ENCODE results near the gene ADGRV1.

DNA sequence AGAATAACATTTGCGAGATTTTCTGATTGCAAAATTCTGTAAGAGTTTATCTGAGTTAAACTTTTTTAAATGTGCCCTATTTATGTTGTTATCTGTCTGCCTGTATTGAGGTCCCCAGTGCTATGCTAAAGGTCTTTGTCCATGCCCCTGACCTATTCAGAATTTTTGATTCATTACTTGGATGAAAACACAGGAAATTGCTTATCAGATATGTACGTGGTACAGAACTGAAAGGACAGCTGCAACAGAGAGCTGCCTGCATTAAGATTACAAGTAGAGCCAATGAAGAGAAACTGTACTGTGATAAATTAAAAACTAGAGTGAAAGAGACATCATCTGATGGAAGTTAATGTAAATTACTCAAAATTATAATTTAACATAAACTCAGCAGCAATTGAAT lies 408.8 kb downstream of the ADGRV1 start:
- no peak for TF ChIP-seq CTCF (IDR thresholded peaks at IDR 0.05; ENCODE audit: poor library complexity, severe bottlenecking)
- TF ChIP-seq POLR2AphosphoS5 (IDR thresholded peaks at IDR 0.05), result no peak
- TF ChIP-seq EP300 (conservative IDR thresholded peaks at IDR 0.05; ENCODE audit: poor library complexity, severe bottlenecking), result no peak
- no peak for TF ChIP-seq RAD21 (conservative IDR thresholded peaks at IDR 0.05)
- TF ChIP-seq EZH2 (IDR thresholded peaks at IDR 0.05; ENCODE audit: borderline replicate concordance, insufficient read depth, low read length, poor library complexity, severe bottlenecking), result no peak
- TF ChIP-seq, protein P1, sequence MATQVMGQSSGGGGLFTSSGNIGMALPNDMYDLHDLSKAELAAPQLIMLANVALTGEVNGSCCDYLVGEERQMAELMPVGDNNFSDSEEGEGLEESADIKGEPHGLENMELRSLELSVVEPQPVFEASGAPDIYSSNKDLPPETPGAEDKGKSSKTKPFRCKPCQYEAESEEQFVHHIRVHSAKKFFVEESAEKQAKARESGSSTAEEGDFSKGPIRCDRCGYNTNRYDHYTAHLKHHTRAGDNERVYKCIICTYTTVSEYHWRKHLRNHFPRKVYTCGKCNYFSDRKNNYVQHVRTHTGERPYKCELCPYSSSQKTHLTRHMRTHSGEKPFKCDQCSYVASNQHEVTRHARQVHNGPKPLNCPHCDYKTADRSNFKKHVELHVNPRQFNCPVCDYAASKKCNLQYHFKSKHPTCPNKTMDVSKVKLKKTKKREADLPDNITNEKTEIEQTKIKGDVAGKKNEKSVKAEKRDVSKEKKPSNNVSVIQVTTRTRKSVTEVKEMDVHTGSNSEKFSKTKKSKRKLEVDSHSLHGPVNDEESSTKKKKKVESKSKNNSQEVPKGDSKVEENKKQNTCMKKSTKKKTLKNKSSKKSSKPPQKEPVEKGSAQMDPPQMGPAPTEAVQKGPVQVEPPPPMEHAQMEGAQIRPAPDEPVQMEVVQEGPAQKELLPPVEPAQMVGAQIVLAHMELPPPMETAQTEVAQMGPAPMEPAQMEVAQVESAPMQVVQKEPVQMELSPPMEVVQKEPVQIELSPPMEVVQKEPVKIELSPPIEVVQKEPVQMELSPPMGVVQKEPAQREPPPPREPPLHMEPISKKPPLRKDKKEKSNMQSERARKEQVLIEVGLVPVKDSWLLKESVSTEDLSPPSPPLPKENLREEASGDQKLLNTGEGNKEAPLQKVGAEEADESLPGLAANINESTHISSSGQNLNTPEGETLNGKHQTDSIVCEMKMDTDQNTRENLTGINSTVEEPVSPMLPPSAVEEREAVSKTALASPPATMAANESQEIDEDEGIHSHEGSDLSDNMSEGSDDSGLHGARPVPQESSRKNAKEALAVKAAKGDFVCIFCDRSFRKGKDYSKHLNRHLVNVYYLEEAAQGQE (IDR thresholded peaks at IDR 0.05; ENCODE audit: borderline replicate concordance), result no peak
- no peak for TF ChIP-seq MXI1 (conservative IDR thresholded peaks at IDR 0.05; ENCODE audit: poor library complexity, severe bottlenecking)
- TF ChIP-seq TAF1 (IDR thresholded peaks at IDR 0.05; ENCODE audit: low read depth), result no peak
- no peak for TF ChIP-seq SMC3 (conservative IDR thresholded peaks at IDR 0.05; ENCODE audit: poor library complexity)

Measured in neural cell (in vitro differentiated cells).